PC-9 (cell line): Measurements from ENCODE around the gene SLC44A5. TPM values are rescaled to one million over a fixed set of nuclear protein-coding genes. Genes with fewer than 3 reads are reported as not detected.

Source experiments
- BruUV-seq: library from RNA; stranded (reverse); fragments of 400-500 nt; replicated peaks from 2 replicates; lab custom pipeline; 2021; lab: Mats Ljungman, UMichigan
- CTCF ChIA-PET: fragments of 300-600 bp; sonication (Branson Sonifier 250); formaldehyde crosslinking; loops from one replicate; lab custom pipeline; 2022; ENCODE audit warnings: antibody characterized with exemption; lab: Charles Lee
- POLR2A ChIA-PET: fragments of 300-600 bp; sonication (Branson Sonifier 250); formaldehyde crosslinking; loops from one replicate; lab custom pipeline; 2022; ENCODE audit warnings: antibody characterized with exemption; ENCODE audit not compliant: unreplicated experiment; lab: Charles Lee
- DNase-seq, 2 experiments: peaks; one replicate each; pipeline versions ENCODE4 v3.0.0 to v3.0.0-alpha.2; 2015 to 2022; ENCODE audit warnings: mixed read lengths in 1 of 2
- H2AFZ ChIP-seq: fragments of 200-600 bp; sonication (generic); 2 replicates; pipeline ENCODE4 v1.8.1; 2017; ENCODE audit warnings: antibody characterized with exemption
- H3F3A ChIP-seq: fragments of 200-600 bp; sonication (generic); 2 replicates; pipeline ENCODE4 v1.8.1; 2017; ENCODE audit warnings: antibody characterized with exemption, mild to moderate bottlenecking, low read depth; ENCODE audit not compliant: insufficient read depth
- H3K27ac ChIP-seq: fragments of 200-600 bp; sonication (generic); 2 replicates; pipeline ENCODE4 v1.6.1; 2016; ENCODE audit warnings: mixed run types
- H3K27me3 ChIP-seq: fragments of 200-600 bp; sonication (generic); 2 replicates; pipeline ENCODE4 v1.6.1; 2016; ENCODE audit warnings: low read depth, mixed run types; ENCODE audit not compliant: insufficient read depth
- H3K36me3 ChIP-seq: fragments of 200-600 bp; sonication (generic); 2 replicates; pipeline ENCODE4 v1.6.1; 2016; ENCODE audit warnings: low read depth, mixed run types
- H3K4me1 ChIP-seq: fragments of 200-600 bp; sonication (generic); replicated peaks from 2 replicates; pipeline ENCODE4 v1.6.1; 2016; ENCODE audit warnings: mixed run types; ENCODE audit not compliant: insufficient read depth
- H3K4me2 ChIP-seq: fragments of 200-600 bp; sonication (generic); 2 replicates; pipeline ENCODE4 v1.6.1; 2017; ENCODE audit warnings: mixed run types
- H3K4me3 ChIP-seq: fragments of 200-600 bp; sonication (generic); 2 replicates; pipeline ENCODE4 v1.6.1; 2016; ENCODE audit warnings: mixed run types
- H3K79me2 ChIP-seq: fragments of 200-600 bp; sonication (generic); 2 replicates; pipeline ENCODE4 v1.6.1; 2017; ENCODE audit warnings: low read depth, mixed run types
- H3K9me2 ChIP-seq: fragments of 200-600 bp; sonication (generic); 2 replicates; pipeline ENCODE4 v1.8.1; 2017; ENCODE audit warnings: mild to moderate bottlenecking; ENCODE audit not compliant: insufficient read depth
- H3K9me3 ChIP-seq: fragments of 200-600 bp; sonication (generic); 2 replicates; pipeline ENCODE4 v1.8.1; 2016; ENCODE audit warnings: low read depth; ENCODE audit not compliant: insufficient read depth
- H4K20me1 ChIP-seq: fragments of 200-600 bp; sonication (generic); 2 replicates; pipeline ENCODE4 v1.8.1; 2017; ENCODE audit not compliant: insufficient read depth
- EZH2 ChIP-seq: fragments of 200-600 bp; sonication (generic); IDR thresholded peaks from 2 replicates; pipeline ENCODE4 v1.8.0; 2017; ENCODE audit warnings: antibody characterized with exemption, low read depth
- intact Hi-C: fragments of 100-400 bp; cut with micrococcal nuclease; formaldehyde crosslinking; loops from one replicate; pipeline ENCODE4 v1.10.0; 2022; ENCODE audit not compliant: unreplicated experiment
- total RNA-seq: library from RNA; stranded (reverse); gene quantifications from 2 replicates; pipeline ENCODE4 v1.2.3, GENCODE V29; 2021
- TF ChIP-seq, protein P1 (sequence below): fragments of 200-600 bp; sonication (generic); conservative IDR thresholded peaks from 2 replicates; pipeline ENCODE4 v1.6.1; 2017; ENCODE audit warnings: mixed run types, antibody characterized with exemption, mild to moderate bottlenecking, moderate library complexity

The SLC44A5 gene
- total RNA-seq, 1 experiment from 2014 or later, result 0.09 TPM

GRCh38 chr1:75293270-75293669 lies 317.6 kb downstream of the SLC44A5 start:
- H3F3A ChIP-seq, result no peaks in the 10 kb centered on the region
- ChIA-PET CTCF (no interaction called here), POLR2A (no interaction called here)
- TF ChIP-seq, protein P1, sequence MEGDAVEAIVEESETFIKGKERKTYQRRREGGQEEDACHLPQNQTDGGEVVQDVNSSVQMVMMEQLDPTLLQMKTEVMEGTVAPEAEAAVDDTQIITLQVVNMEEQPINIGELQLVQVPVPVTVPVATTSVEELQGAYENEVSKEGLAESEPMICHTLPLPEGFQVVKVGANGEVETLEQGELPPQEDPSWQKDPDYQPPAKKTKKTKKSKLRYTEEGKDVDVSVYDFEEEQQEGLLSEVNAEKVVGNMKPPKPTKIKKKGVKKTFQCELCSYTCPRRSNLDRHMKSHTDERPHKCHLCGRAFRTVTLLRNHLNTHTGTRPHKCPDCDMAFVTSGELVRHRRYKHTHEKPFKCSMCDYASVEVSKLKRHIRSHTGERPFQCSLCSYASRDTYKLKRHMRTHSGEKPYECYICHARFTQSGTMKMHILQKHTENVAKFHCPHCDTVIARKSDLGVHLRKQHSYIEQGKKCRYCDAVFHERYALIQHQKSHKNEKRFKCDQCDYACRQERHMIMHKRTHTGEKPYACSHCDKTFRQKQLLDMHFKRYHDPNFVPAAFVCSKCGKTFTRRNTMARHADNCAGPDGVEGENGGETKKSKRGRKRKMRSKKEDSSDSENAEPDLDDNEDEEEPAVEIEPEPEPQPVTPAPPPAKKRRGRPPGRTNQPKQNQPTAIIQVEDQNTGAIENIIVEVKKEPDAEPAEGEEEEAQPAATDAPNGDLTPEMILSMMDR, result no peak
- TF ChIP-seq EZH2, result no peak
- intact Hi-C loops, result no loop called here
- H3K9me2 ChIP-seq, result no peaks in the 10 kb centered on the region
- no peaks in the 10 kb centered on the region for H3K27me3 ChIP-seq
- H3K9me3 ChIP-seq, result no peaks in the 10 kb centered on the region
- no peaks in the 10 kb centered on the region for H4K20me1 ChIP-seq
- H3K79me2 ChIP-seq, result no peaks in the 10 kb centered on the region
- H3K27ac ChIP-seq, result no peak overlapping the region
- no peak overlapping the region for H3K4me3 ChIP-seq
- no peak overlapping the region for H2AFZ ChIP-seq
- no peak for DNase-seq
- no peaks in the 10 kb centered on the region for H3K36me3 ChIP-seq
- H3K4me2 ChIP-seq, result no peak overlapping the region
- H3K4me1 ChIP-seq, result no peaks in the 10 kb centered on the region
- BruUV-seq, result no TSS peak

- H3K36me3 ChIP-seq, result no peaks in the 10 kb centered on the region
- no peak for DNase-seq
- H3K9me2 ChIP-seq, result no peaks in the 10 kb centered on the region
- no peak for TF ChIP-seq EZH2
- no peaks in the 10 kb centered on the region for H4K20me1 ChIP-seq
- CTCF ChIA-PET, result no interaction called here
- no peaks in the 10 kb centered on the region for H3K79me2 ChIP-seq
- no peaks in the 10 kb centered on the region for H3K4me1 ChIP-seq
- intact Hi-C loops, result no loop called here
- H2AFZ ChIP-seq, result no peak overlapping the region
- no peak overlapping the region for H3K4me2 ChIP-seq
- no peaks in the 10 kb centered on the region for H3F3A ChIP-seq
- no TSS peak for BruUV-seq
- H3K9me3 ChIP-seq, result no peaks in the 10 kb centered on the region
- H3K4me3 ChIP-seq, result no peak overlapping the region
- no peak overlapping the region for H3K27ac ChIP-seq
- POLR2A ChIA-PET, result no interaction called here
- H3K27me3 ChIP-seq, result no peaks in the 10 kb centered on the region
These were observed 318.9 kb downstream of the SLC44A5 start for GRCh38 chr1:75292013-75292412.

DNA sequence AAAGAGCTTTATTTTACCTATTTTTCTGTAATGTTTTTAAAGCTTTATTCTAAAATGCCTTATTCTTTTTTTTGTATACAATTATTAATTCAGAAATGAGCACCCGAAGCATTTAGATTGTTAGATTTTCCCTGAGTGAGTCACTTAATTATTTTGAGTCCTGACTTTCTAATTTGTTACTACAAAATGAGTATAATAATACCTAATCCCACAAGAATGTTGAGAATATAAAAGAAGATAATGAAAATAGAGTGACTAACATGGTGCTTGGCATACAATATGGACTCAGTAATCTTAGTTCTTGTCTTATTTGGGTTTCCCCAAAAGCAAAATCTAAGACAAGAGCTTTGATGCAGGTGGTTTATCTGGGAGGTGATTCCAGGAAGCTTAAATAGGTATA lies 334.5 kb downstream of the SLC44A5 start:
- no TSS peak for BruUV-seq
- H3K9me3 ChIP-seq, result no peaks in the 10 kb centered on the region
- no peak overlapping the region for H3K4me2 ChIP-seq
- ChIA-PET POLR2A (no interaction called here), CTCF (interaction anchor here (0.5 kb wide), 1 partner anchor 321 kb away, joined by 6 read pairs; no protein-coding TSS in a partner anchor)
- H3K9me2 ChIP-seq, result no peaks in the 10 kb centered on the region; the same call in 1 of the 2 replicates
- H3K4me3 ChIP-seq, result no peak overlapping the region
- TF ChIP-seq EZH2, result no peak
- TF ChIP-seq, protein P1, result no peak
- no peaks in the 10 kb centered on the region for H4K20me1 ChIP-seq
- no peaks in the 10 kb centered on the region for H3K4me1 ChIP-seq
- no peaks in the 10 kb centered on the region for H3K36me3 ChIP-seq
- intact Hi-C loops, result no loop called here
- no peak overlapping the region for H2AFZ ChIP-seq
- no peaks in the 10 kb centered on the region for H3K79me2 ChIP-seq
- no peak overlapping the region for H3K27ac ChIP-seq
- no peaks in the 10 kb centered on the region for H3F3A ChIP-seq
- DNase-seq, result no peak
- no peaks in the 10 kb centered on the region for H3K27me3 ChIP-seq

DNA sequence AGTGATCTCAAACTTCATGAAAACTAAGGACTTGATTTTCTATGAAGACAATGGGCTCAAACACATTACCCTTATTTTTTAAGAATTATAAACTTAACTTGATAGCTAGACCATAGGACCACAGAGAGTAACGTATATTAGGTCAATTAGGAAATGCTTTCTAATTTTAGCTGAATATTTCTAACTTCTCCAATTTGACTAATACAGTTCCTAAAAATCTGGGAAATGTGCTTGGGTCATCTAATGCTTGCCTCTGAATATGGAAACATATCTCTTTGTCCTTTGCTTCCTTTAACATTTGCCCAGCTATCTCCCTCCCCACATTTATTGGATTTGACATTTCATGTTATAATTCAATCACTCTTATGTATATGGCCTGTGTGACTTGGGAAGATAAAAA lies 335.3 kb downstream of the SLC44A5 start:
- no peak for TF ChIP-seq EZH2
- TF ChIP-seq, protein P1, result no peak
- no peak overlapping the region for H3K4me3 ChIP-seq
- H3K9me3 ChIP-seq, result no peaks in the 10 kb centered on the region
- no peak for DNase-seq
- no peaks in the 10 kb centered on the region for H3K79me2 ChIP-seq
- CTCF ChIA-PET, result no interaction called here
- no peaks in the 10 kb centered on the region; the same call in 1 of the 2 replicates for H3K9me2 ChIP-seq
- no TSS peak for BruUV-seq
- no peaks in the 10 kb centered on the region for H3K27me3 ChIP-seq
- H3K4me2 ChIP-seq, result no peak overlapping the region
- POLR2A ChIA-PET, result no interaction called here
- no peaks in the 10 kb centered on the region for H3K36me3 ChIP-seq
- H3K27ac ChIP-seq, result no peak overlapping the region
- H4K20me1 ChIP-seq, result no peaks in the 10 kb centered on the region
- no peaks in the 10 kb centered on the region for H3K4me1 ChIP-seq
- intact Hi-C loops, result no loop called here
- H3F3A ChIP-seq, result no peaks in the 10 kb centered on the region
- H2AFZ ChIP-seq, result no peak overlapping the region
